ENCODE results near the gene CADM4. TPM values are rescaled to one million over a fixed set of nuclear protein-coding genes. Genes with fewer than 3 reads are reported as not detected.
"Not testable (repeated sequence)": the region's sequence is repeated elsewhere in the genome, so short reads cannot be mapped to it uniquely, and the experiment has no call there.

CADM4 gene
- total RNA-seq, 8 experiments from 2014 or later = 1.0 to 91.6 (median 70.8) TPM

DNA sequence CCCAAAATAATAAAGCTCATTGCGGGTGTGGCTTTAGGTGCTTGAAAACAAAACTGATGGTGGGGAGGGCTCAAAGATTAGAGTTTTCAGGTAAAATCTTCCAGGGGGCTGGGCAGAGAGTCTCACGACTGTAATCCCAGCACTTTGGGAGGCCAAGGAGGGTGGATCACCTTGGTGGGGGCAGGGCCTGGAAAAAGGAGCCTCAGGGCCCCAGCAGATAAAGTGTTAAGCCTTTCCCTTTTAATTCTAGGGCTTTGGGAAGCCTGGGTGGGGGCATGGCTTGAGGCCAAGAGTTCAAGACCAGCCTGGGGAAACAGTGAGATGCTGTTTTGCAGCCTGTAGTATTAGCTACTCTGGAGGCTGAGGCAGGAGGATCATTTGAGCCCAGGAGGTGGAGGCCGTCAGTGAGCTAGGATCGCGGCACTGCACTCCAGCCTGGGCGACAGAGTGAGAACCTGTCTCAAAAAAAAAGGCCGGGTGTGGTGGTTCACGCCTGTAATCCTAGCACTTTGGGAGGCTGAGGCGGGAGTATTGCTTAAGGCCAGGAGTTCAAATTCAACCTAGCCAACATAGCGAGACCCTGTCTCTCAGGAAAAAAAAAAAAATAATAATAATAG is 45.5 kb downstream of the CADM4 start:
- peaks cover 12 to 16% of the 10 kb centered on the region in 2 donors for H3K4me1 ChIP-seq (replicated peaks in 1 of 2)
- in situ Hi-C loops (cut with MboI; ENCODE audit: low pct_unique_long_range_greater_than_20kb in 2 of 9, low sequenced_read_pairs in 9 of 9, unreplicated experiment in 9 of 9) = no loop called here

GRCh38 chr19:43592800-43593350 is 46.8 kb downstream of the CADM4 start:
- no peak for ATAC-seq (replicated peaks in 6 of 8)
- 100% methylated on average over 1 to 6 of the region's 37 CpGs; no CpG with 5 or more reads in 5 of the 10 experiments for WGBS, 10 experiments
- H3K4me1 ChIP-seq (replicated peaks in 1 of 2) = peaks cover 12 to 16% of the 10 kb centered on the region in 2 donors
- in situ Hi-C loops (cut with MboI; ENCODE audit: low pct_unique_long_range_greater_than_20kb in 2 of 9, low sequenced_read_pairs in 9 of 9, unreplicated experiment in 9 of 9) = no loop called here
- H3K4me3 ChIP-seq = no peak overlapping the region
- no peak overlapping the region for H3K27ac ChIP-seq

More for the DNA sequence above, 45.5 kb downstream of the CADM4 start:
- Histone ChIP-seq H3K27ac (no peak overlapping the region), H3K4me3 (peak overlapping the region; percentile 47 to 65 (median 61))
- no peak for ATAC-seq (replicated peaks in 6 of 8)
- WGBS, 10 experiments = 60 to 100% (median 98%) methylated on average over 1 to 9 of the region's 10 CpGs; no CpG with 5 or more reads in 4 of the 10 experiments

- 91 to 100% (median 95%) methylated on average over 2 to 12 of the region's 63 CpGs; no CpG with 5 or more reads in 4 of the 10 experiments for whole genome bisulfite sequencing, 10 experiments
- Histone ChIP-seq H3K4me1 (replicated peaks in 1 of 2) (peaks cover 9% of the 10 kb centered on the region in 2 donors), H3K27ac (no peak overlapping the region), H3K4me3 (no peak overlapping the region)
- in situ Hi-C loops (cut with MboI; ENCODE audit: low pct_unique_long_range_greater_than_20kb in 2 of 9, low sequenced_read_pairs in 9 of 9, unreplicated experiment in 9 of 9) = no loop called here
- ATAC-seq (replicated peaks in 6 of 8) = no peak
Observed at GRCh38 chr19:43591904-43592772, 47.5 kb downstream of the CADM4 start.

DNA sequence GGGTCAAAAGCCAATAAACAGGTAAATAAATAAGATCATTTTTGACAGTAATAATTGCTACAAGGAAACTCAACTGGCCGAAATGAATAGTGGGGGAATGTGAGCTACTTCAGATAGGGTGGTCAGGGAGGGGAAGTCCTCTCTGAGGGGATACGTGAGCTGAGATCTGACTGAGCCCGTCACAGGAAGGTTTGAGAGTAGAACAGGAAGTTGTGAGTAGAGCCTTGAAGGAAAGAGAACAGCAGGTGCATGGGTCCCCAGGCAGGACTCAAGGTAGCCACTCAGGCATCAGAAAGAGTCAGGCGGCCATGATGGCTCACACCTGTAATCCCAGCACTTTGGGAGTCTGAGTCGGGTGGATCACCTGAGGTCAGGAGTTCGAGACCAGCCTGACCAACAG is 50.0 kb downstream of the CADM4 start:
- in situ Hi-C loops (cut with MboI; ENCODE audit: low pct_unique_long_range_greater_than_20kb in 2 of 9, low sequenced_read_pairs in 9 of 9, unreplicated experiment in 9 of 9) = no loop called here
- 50 to 100% (median 90%) methylated on average over 1 to 5 of the region's 6 CpGs for WGBS, 10 experiments
- ATAC-seq (replicated peaks in 6 of 8) = no peak
- H3K4me1 ChIP-seq (replicated peaks in 1 of 2) = peaks cover 9% of the 10 kb centered on the region in 2 donors
- H3K4me3 ChIP-seq = no peak overlapping the region
- H3K27ac ChIP-seq = no peak overlapping the region

- WGBS, 10 experiments = 84 to 100% (median 88%) methylated on average over 1 to 5 of the region's 5 CpGs; no CpG with 5 or more reads in 6 of the 10 experiments
- H3K4me3 ChIP-seq = no peak overlapping the region
- peaks cover 6 to 8% of the 10 kb centered on the region in 2 donors for H3K4me1 ChIP-seq (replicated peaks in 1 of 2)
- ATAC-seq (replicated peaks in 6 of 8) = no peak
- H3K27ac ChIP-seq = no peak overlapping the region
- in situ Hi-C loops (cut with MboI; ENCODE audit: low pct_unique_long_range_greater_than_20kb in 2 of 9, low sequenced_read_pairs in 9 of 9, unreplicated experiment in 9 of 9) = no loop called here
Observed at GRCh38 chr19:43589277-43589676, 50.4 kb downstream of the CADM4 start.

- in situ Hi-C loops (cut with MboI; ENCODE audit: low pct_unique_long_range_greater_than_20kb in 2 of 9, low sequenced_read_pairs in 9 of 9, unreplicated experiment in 9 of 9); H3K4me3 ChIP-seq; H3K27ac ChIP-seq; ATAC-seq (replicated peaks in 6 of 8); H3K4me1 ChIP-seq (replicated peaks in 1 of 2): not testable (repeated sequence)
- WGBS, 10 experiments = 83 to 100% (median 95%) methylated on average over 1 to 2 of the region's 3 CpGs; no CpG with 5 or more reads in 4 of the 10 experiments
Observed at GRCh38 chr19:43587029-43587428, 52.6 kb downstream of the CADM4 start.

- 60 to 100% (median 92%) methylated on average over 1 to 2 of the region's 2 CpGs; no CpG with 5 or more reads in 5 of the 10 experiments for WGBS, 10 experiments
- H3K27ac ChIP-seq = no peak overlapping the region
- ATAC-seq (replicated peaks in 6 of 8) = no peak
- no peak overlapping the region for H3K4me3 ChIP-seq
- H3K4me1 ChIP-seq (replicated peaks in 1 of 2) = no peaks in the 10 kb centered on the region
- in situ Hi-C loops (cut with MboI; ENCODE audit: low pct_unique_long_range_greater_than_20kb in 2 of 9, low sequenced_read_pairs in 9 of 9, unreplicated experiment in 9 of 9) = no loop called here
Observed at GRCh38 chr19:43586346-43586745, 53.3 kb downstream of the CADM4 start.

GRCh38 chr19:43584484-43584883 is 55.2 kb downstream of the CADM4 start:
- H3K27ac ChIP-seq = no peak overlapping the region

GRCh38 chr19:43582495-43582894 is 57.2 kb downstream of the CADM4 start:
- WGBS, 10 experiments = 0 to 100% (median 66%) methylated on average over 1 to 2 of the region's 2 CpGs; no CpG with 5 or more reads in 4 of the 10 experiments
- no peak overlapping the region for H3K4me3 ChIP-seq
- no peak for ATAC-seq (replicated peaks in 6 of 8)
- in situ Hi-C loops (cut with MboI; ENCODE audit: low pct_unique_long_range_greater_than_20kb in 2 of 9, low sequenced_read_pairs in 9 of 9, unreplicated experiment in 9 of 9) = no loop called here
- peaks cover 2 to 6% of the 10 kb centered on the region in 2 donors for H3K4me1 ChIP-seq (replicated peaks in 1 of 2)
- H3K27ac ChIP-seq = no peak overlapping the region

More at GRCh38 chr19:43584484-43584883, 55.2 kb downstream of the CADM4 start:
- WGBS, 10 experiments = 80 to 100% (median 100%) methylated on average over 1 of the region's 1 CpG; no CpG with 5 or more reads in 4 of the 10 experiments
- no peak for ATAC-seq (replicated peaks in 6 of 8)
- Histone ChIP-seq H3K4me3 (no peak overlapping the region), H3K4me1 (replicated peaks in 1 of 2) (peaks cover 2 to 6% of the 10 kb centered on the region in 2 donors)
- in situ Hi-C loops (cut with MboI; ENCODE audit: low pct_unique_long_range_greater_than_20kb in 2 of 9, low sequenced_read_pairs in 9 of 9, unreplicated experiment in 9 of 9) = no loop called here

GRCh38 chr19:43581467-43581866 is 58.2 kb downstream of the CADM4 start:
- ATAC-seq (replicated peaks in 6 of 8) = no peak
- Histone ChIP-seq H3K4me1 (replicated peaks in 1 of 2) (peaks cover 2 to 6% of the 10 kb centered on the region in 2 donors), H3K27ac (no peak overlapping the region), H3K4me3 (no peak overlapping the region)
- in situ Hi-C loops (cut with MboI; ENCODE audit: low pct_unique_long_range_greater_than_20kb in 2 of 9, low sequenced_read_pairs in 9 of 9, unreplicated experiment in 9 of 9) = no loop called here
- 0 to 89% (median 73%) methylated on average over 1 to 4 of the region's 7 CpGs; no CpG with 5 or more reads in 4 of the 10 experiments for WGBS, 10 experiments

- in situ Hi-C loops (cut with MboI; ENCODE audit: low pct_unique_long_range_greater_than_20kb in 2 of 9, low sequenced_read_pairs in 9 of 9, unreplicated experiment in 9 of 9) = no loop called here
- H3K27ac ChIP-seq = no peak overlapping the region
- ATAC-seq (replicated peaks in 6 of 8) = no peak
- H3K4me1 ChIP-seq (replicated peaks in 1 of 2) = peaks cover 12 to 14% of the 10 kb centered on the region in 2 donors
- no peak overlapping the region for H3K4me3 ChIP-seq
- 80 to 100% (median 90%) methylated on average over 1 to 3 of the region's 3 CpGs; no CpG with 5 or more reads in 5 of the 10 experiments for WGBS, 10 experiments
Observed at GRCh38 chr19:43578787-43579186, 60.9 kb downstream of the CADM4 start.

- ATAC-seq (replicated peaks in 6 of 8) = peak in 2 of 8 experiments; percentile 0 to 2
- in situ Hi-C loops (cut with MboI; ENCODE audit: low pct_unique_long_range_greater_than_20kb in 2 of 9, low sequenced_read_pairs in 9 of 9, unreplicated experiment in 9 of 9) = no loop called here
- WGBS, 10 experiments = 44 to 88% (median 73%) methylated on average over 1 to 25 of the region's 37 CpGs; no CpG with 5 or more reads in 1 of the 10 experiments
- H3K4me1 ChIP-seq (replicated peaks in 1 of 2) = peaks cover 12 to 19% of the 10 kb centered on the region in 2 donors
- peak overlapping the region; percentile 22 to 83 (median 26) for H3K4me3 ChIP-seq
- peak overlapping the region; percentile 69 to 73 for H3K27ac ChIP-seq
Observed at GRCh38 chr19:43575955-43576878, 63.4 kb downstream of the CADM4 start.

Measured in motor neuron (in vitro differentiated cells).